IMR-90 (cell line): ENCODE data around the gene TIMM10. TPM values are rescaled to one million over a fixed set of nuclear protein-coding genes. Genes with fewer than 3 reads are reported as not detected.

ENCODE experiments used
- ATAC-seq: fragments of 200-7000 bp; cut with Tn5 transposase; 2 replicates; pipeline ENCODE4 v1.9.1; 2020; ENCODE audit warnings: low read depth, mild to moderate bottlenecking, moderate library complexity
- BruUV-seq: library from RNA; stranded (reverse); fragments of 400-500 nt; replicated peaks from 2 replicates; lab custom pipeline; 2021; lab: Mats Ljungman, UMichigan
- CTCF ChIA-PET: fragments of 300-600 bp; formaldehyde crosslinking; extraction: SDS; loops from one replicate; lab custom pipeline; 2021; ENCODE audit warnings: antibody characterized with exemption; lab: Yijun Ruan, JAX
- POLR2A ChIA-PET: fragments of 300-600 bp; sonication (Branson Sonifier 250); formaldehyde crosslinking; loops from one replicate; lab custom pipeline; 2022; ENCODE audit warnings: antibody characterized with exemption; ENCODE audit not compliant: unreplicated experiment; lab: Charles Lee
- DNase-seq: peaks from one replicate; pipeline ENCODE4 v3.0.0; 2013
- H2AFZ ChIP-seq: replicated peaks from 2 replicates; pipeline ENCODE3; 2013; ENCODE audit warnings: low read length, mild to moderate bottlenecking; ENCODE audit not compliant: poor library complexity
- H2AK5ac ChIP-seq: 2 replicates; pipeline ENCODE4 v1.6.1; 2013; ENCODE audit warnings: low read depth, low read length, inconsistent platforms
- H2AK9ac ChIP-seq: replicated peaks from 2 replicates; pipeline ENCODE3; 2013; ENCODE audit warnings: mild to moderate bottlenecking, low read depth, low read length, moderate library complexity; ENCODE audit not compliant: poor library complexity
- H2BK120ac ChIP-seq: 2 replicates; pipeline ENCODE4 v1.6.1; 2013; ENCODE audit warnings: low read depth, low read length, inconsistent platforms
- H2BK15ac ChIP-seq: 3 replicates; pipeline ENCODE4 v1.6.1; 2013; ENCODE audit warnings: low read depth, low read length, inconsistent platforms
- H2BK20ac ChIP-seq: 2 replicates; pipeline ENCODE4 v1.6.1; 2013; ENCODE audit warnings: low read depth, mild to moderate bottlenecking, inconsistent platforms, low read length, moderate library complexity
- H2BK5ac ChIP-seq: 2 replicates; pipeline ENCODE4 v1.6.1; 2013; ENCODE audit warnings: mild to moderate bottlenecking, low read depth, low read length, inconsistent platforms; ENCODE audit not compliant: poor library complexity, severe bottlenecking
- H3K14ac ChIP-seq: replicated peaks from 2 replicates; pipeline ENCODE4 v1.6.1; 2013; ENCODE audit warnings: low read depth, low read length, inconsistent platforms
- H3K18ac ChIP-seq: 2 replicates; pipeline ENCODE4 v1.6.1; 2013; ENCODE audit warnings: low read depth, low read length, control low read depth
- H3K23ac ChIP-seq: 2 replicates; pipeline ENCODE4 v1.6.1; 2013; ENCODE audit warnings: low read depth, low read length, inconsistent platforms
- H3K27ac ChIP-seq: 2 replicates; pipeline ENCODE4 v1.5.1; 2013; ENCODE audit warnings: mild to moderate bottlenecking, control low read depth, low read length; ENCODE audit not compliant: insufficient read depth
- H3K27me3 ChIP-seq: 2 replicates; pipeline ENCODE4 v1.6.1; 2013; ENCODE audit warnings: low read length; ENCODE audit not compliant: control insufficient read depth, insufficient read depth
- H3K36me3 ChIP-seq: 2 replicates; pipeline ENCODE4 v1.6.1; 2013; ENCODE audit warnings: low read length, mixed read lengths; ENCODE audit not compliant: control insufficient read depth, insufficient read depth
- H3K4ac ChIP-seq: 2 replicates; pipeline ENCODE4 v1.6.1; 2013; ENCODE audit warnings: low read depth, low read length, inconsistent platforms
- H3K4me1 ChIP-seq: 2 replicates; pipeline ENCODE4 v1.6.1; 2013; ENCODE audit warnings: low read length, mixed read lengths; ENCODE audit not compliant: control insufficient read depth, insufficient read depth
- H3K4me2 ChIP-seq: 2 replicates; pipeline ENCODE4 v1.6.1; 2013; ENCODE audit warnings: low read depth, mild to moderate bottlenecking, control low read depth, low read length, moderate library complexity
- H3K4me3 ChIP-seq: 2 replicates; pipeline ENCODE4 v1.5.1; 2013; ENCODE audit warnings: low read depth, mild to moderate bottlenecking, control low read depth, low read length, moderate library complexity; ENCODE audit not compliant: insufficient read depth
- H3K56ac ChIP-seq: 2 replicates; pipeline ENCODE4 v1.6.1; 2013; ENCODE audit warnings: low read length, inconsistent platforms; ENCODE audit not compliant: insufficient read depth; ENCODE audit errors: extremely low read depth
- H3K79me1 ChIP-seq, 2 experiments: 2 replicates each; pipeline ENCODE4 v1.6.1; 2013; ENCODE audit warnings: low read length in 2 of 2, inconsistent platforms in 1 of 2, low read depth in 1 of 2
- H3K9ac ChIP-seq: 2 replicates; pipeline ENCODE4 v1.6.1; 2013; ENCODE audit warnings: low read depth, low read length, control low read depth
- H3K9me1 ChIP-seq: 2 replicates; pipeline ENCODE4 v1.6.1; 2013; ENCODE audit warnings: low read length, inconsistent platforms; ENCODE audit not compliant: insufficient read depth
- H3K9me3 ChIP-seq: 2 replicates; pipeline ENCODE4 v1.6.1; 2013; ENCODE audit warnings: low read length; ENCODE audit not compliant: control insufficient read depth, insufficient read depth
- H4K20me1 ChIP-seq: 2 replicates; pipeline ENCODE4 v1.6.1; 2013; ENCODE audit warnings: low read length, inconsistent platforms; ENCODE audit not compliant: insufficient read depth
- H4K5ac ChIP-seq: 2 replicates; pipeline ENCODE4 v1.6.1; 2013; ENCODE audit warnings: mild to moderate bottlenecking, low read depth, low read length, control low read depth
- H4K8ac ChIP-seq, 2 experiments: 2 replicates each; pipeline ENCODE4 v1.6.1; 2013; ENCODE audit warnings: low read depth in 2 of 2, low read length in 2 of 2, control low read depth in 1 of 2, inconsistent platforms in 1 of 2
- H4K91ac ChIP-seq: 2 replicates; pipeline ENCODE4 v1.6.1; 2013; ENCODE audit warnings: low read depth, low read length, inconsistent platforms; ENCODE audit not compliant: insufficient read depth
- BHLHE40 ChIP-seq: fragments of 150-350 bp; IDR thresholded peaks from 2 replicates; pipeline ENCODE4 v1.6.1; 2016; ENCODE audit warnings: mild to moderate bottlenecking, low read depth, low read length
- CEBPB ChIP-seq: IDR thresholded peaks from 2 replicates; pipeline ENCODE4 v1.6.1; 2012; ENCODE audit warnings: low read depth, low read length, improper control_type of control experiment
- CHD1 ChIP-seq: IDR thresholded peaks from 2 replicates; pipeline ENCODE4 v1.6.1; 2012; ENCODE audit warnings: low read depth, low read length, improper control_type of control experiment
- ELK1 ChIP-seq: fragments of 150-350 bp; IDR thresholded peaks from 2 replicates; pipeline ENCODE4 v1.6.1; 2016; ENCODE audit warnings: low read depth, mild to moderate bottlenecking, low read length, moderate library complexity, borderline replicate concordance
- FOS ChIP-seq: fragments of 150-350 bp; IDR thresholded peaks from 2 replicates; pipeline ENCODE4 v1.6.1; 2016; ENCODE audit warnings: low read depth, low read length
- MAFK ChIP-seq: IDR thresholded peaks from 2 replicates; pipeline ENCODE4 v1.6.1; 2012; ENCODE audit warnings: low read depth, low read length, improper control_type of control experiment
- MAZ ChIP-seq: IDR thresholded peaks from 2 replicates; pipeline ENCODE4 v1.6.1; 2012; ENCODE audit warnings: low read depth, mild to moderate bottlenecking, low read length, improper control_type of control experiment, moderate library complexity, borderline replicate concordance
- MXI1 ChIP-seq: IDR thresholded peaks from 2 replicates; pipeline ENCODE4 v1.6.1; 2012; ENCODE audit warnings: low read depth, mild to moderate bottlenecking, low read length, moderate library complexity, borderline replicate concordance
- NFE2L2 ChIP-seq: fragments of 150-350 bp; IDR thresholded peaks from 2 replicates; pipeline ENCODE4 v1.6.1; 2016; ENCODE audit warnings: low read depth, mild to moderate bottlenecking, low read length
- POLR2A ChIP-seq: IDR thresholded peaks from 2 replicates; pipeline ENCODE4 v1.6.1; 2012; ENCODE audit warnings: mild to moderate bottlenecking, low read depth, low read length
- RAD21 ChIP-seq: IDR thresholded peaks from 2 replicates; pipeline ENCODE4 v1.6.1; 2012; ENCODE audit warnings: low read length, improper control_type of control experiment
- RCOR1 ChIP-seq: IDR thresholded peaks from 2 replicates; pipeline ENCODE4 v1.6.1; 2012; ENCODE audit warnings: mild to moderate bottlenecking, low read length, improper control_type of control experiment; ENCODE audit not compliant: insufficient replicate concordance
- RFX5 ChIP-seq: IDR thresholded peaks from 2 replicates; pipeline ENCODE4 v1.8.0; 2012; ENCODE audit warnings: low read depth, mild to moderate bottlenecking, low read length, moderate library complexity
- SMC3 ChIP-seq: fragments of 150-350 bp; IDR thresholded peaks from 2 replicates; pipeline ENCODE4 v1.6.1; 2016; ENCODE audit warnings: low read depth, mild to moderate bottlenecking, antibody characterized with exemption, low read length, moderate library complexity
- USF2 ChIP-seq: fragments of 150-350 bp; IDR thresholded peaks from 2 replicates; pipeline ENCODE4 v1.6.1; 2017; ENCODE audit warnings: mild to moderate bottlenecking, antibody characterized with exemption, low read length, low read depth
- WGBS, 2 experiments: methylation state at CpG; one replicate each; pipeline versions ENCODE4 v1.1.5 to v1.1.7; 2013; ENCODE audit warnings: missing lambda C conversion rate in 2 of 2; ENCODE audit not compliant: insufficient read length in 1 of 2; ENCODE audit errors: extremely low coverage in 2 of 2; 5-methylcytosine and 5-hydroxymethylcytosine counted together
- dilution Hi-C: fragments of 300-500 bp; cut with HindIII; formaldehyde crosslinking; loops from one replicate; pipeline ENCODE4 v1.14.3; 2018; ENCODE audit warnings: low sequenced_read_pairs; ENCODE audit not compliant: unreplicated experiment
- in situ Hi-C: fragments of 300-500 bp; cut with MboI; formaldehyde crosslinking; loops from 3 replicates; pipeline ENCODE4 v1.14.3; 2019; ENCODE audit warnings: low sequenced_read_pairs, inconsistent platforms, mixed read lengths
- intact Hi-C: fragments of 100-400 bp; cut with micrococcal nuclease; formaldehyde crosslinking; loops from 2 replicates; pipeline ENCODE4 v1.10.0; 2022
- polyA plus RNA-seq, 3 experiments: library from polyadenylated mRNA; depleted of rRNA; stranded (reverse); fragments of >200 nt; gene quantifications; 2 replicates each; pipeline ENCODE4 v1.2.3, GENCODE V29; 2012; ENCODE audit warnings: low replicate concordance in 1 of 3
- total RNA-seq: library from RNA; depleted of rRNA; stranded (reverse); fragments of >200 nt; gene quantifications from 2 replicates; pipeline ENCODE4 v1.2.3, GENCODE V29; 2012
- TF ChIP-seq, protein P1 (sequence below): conservative IDR thresholded peaks from 2 replicates; pipeline ENCODE4 v1.5.1; 2012; ENCODE audit warnings: mild to moderate bottlenecking, low read depth, low read length, improper control_type of control experiment

The TIMM10 gene
- total and polyA plus RNA-seq, 2 of the 4 experiments (the other 2 are of a cell fraction), result 96.8 to 135 TPM

DNA sequence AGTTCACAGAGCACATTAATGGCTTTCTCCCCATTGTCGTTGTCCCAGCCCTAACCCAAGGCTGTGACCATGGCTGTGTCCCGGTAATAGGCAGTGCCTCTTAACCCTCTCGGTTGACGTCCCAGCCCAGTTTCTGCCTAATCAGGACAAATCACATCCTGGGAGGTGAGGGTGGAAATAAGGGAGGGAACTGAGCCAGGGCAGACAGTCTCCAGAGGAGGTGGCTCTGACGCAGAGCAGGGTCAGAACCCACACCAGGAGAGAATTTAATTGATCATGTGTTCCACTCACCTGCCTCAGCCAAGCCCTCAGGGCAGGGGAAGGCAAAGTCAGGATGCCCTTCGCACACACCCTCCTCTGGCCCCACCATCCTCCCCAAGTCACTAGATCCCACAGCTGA, 32.0 kb downstream of the TIMM10 start:
- H2AK5ac ChIP-seq, result no peak overlapping the region
- dilution Hi-C loops (no loop called here), in situ Hi-C loops (loop anchor here (10.0 to 25.0 kb wide), 2 partner anchors 146 to 1014 kb away; partner anchors contain the start of genes OR5B21 and YPEL4), intact Hi-C loops (no loop called here)
- no peak overlapping the region for H4K8ac ChIP-seq
- no peak overlapping the region for H3K4me3 ChIP-seq
- no peak overlapping the region for H3K4me2 ChIP-seq
- H3K9me3 ChIP-seq, result no peaks in the 10 kb centered on the region
- no peak overlapping the region; the same call in 1 of the 2 replicates for H3K4ac ChIP-seq
- no peak overlapping the region for H3K14ac ChIP-seq
- H3K79me1 ChIP-seq, result peaks cover 3 to 19% of the 10 kb centered on the region in 2 experiments; a peak in 2 of 4 replicates
- peaks cover 31% of the 10 kb centered on the region for H3K36me3 ChIP-seq
- BruUV-seq, result no TSS peak
- no peak overlapping the region for H3K18ac ChIP-seq
- H2BK15ac ChIP-seq, result no peak overlapping the region
- no peak overlapping the region for H2BK120ac ChIP-seq
- 90% methylated on average over 2 of the region's 6 CpGs; no CpG with 5 or more reads in 1 of the 2 experiments for WGBS, 2 experiments
- no peaks in the 10 kb centered on the region for H3K27me3 ChIP-seq
- CTCF ChIA-PET, result no interaction called here
- no peak overlapping the region for H3K56ac ChIP-seq
- no peak overlapping the region for H2BK5ac ChIP-seq
- H4K5ac ChIP-seq, result no peak overlapping the region
- peaks cover 13% of the 10 kb centered on the region; the same call in 1 of the 2 replicates for H3K9me1 ChIP-seq
- H2AFZ ChIP-seq, result no peak overlapping the region
- DNase-seq (no peak), ATAC-seq (no peak)
- POLR2A ChIA-PET, result no interaction called here
- no peaks in the 10 kb centered on the region; the same call in 1 of the 2 replicates for H4K20me1 ChIP-seq
- no peak overlapping the region for H3K9ac ChIP-seq
- peak overlapping the region; percentile 11 for H2AK9ac ChIP-seq
- H3K27ac ChIP-seq, result no peak overlapping the region
- no peak overlapping the region for H4K91ac ChIP-seq
- TF ChIP-seq USF2, result no peak
- no peak for TF ChIP-seq CEBPB
- no peak for TF ChIP-seq RAD21
- TF ChIP-seq, protein P1, sequence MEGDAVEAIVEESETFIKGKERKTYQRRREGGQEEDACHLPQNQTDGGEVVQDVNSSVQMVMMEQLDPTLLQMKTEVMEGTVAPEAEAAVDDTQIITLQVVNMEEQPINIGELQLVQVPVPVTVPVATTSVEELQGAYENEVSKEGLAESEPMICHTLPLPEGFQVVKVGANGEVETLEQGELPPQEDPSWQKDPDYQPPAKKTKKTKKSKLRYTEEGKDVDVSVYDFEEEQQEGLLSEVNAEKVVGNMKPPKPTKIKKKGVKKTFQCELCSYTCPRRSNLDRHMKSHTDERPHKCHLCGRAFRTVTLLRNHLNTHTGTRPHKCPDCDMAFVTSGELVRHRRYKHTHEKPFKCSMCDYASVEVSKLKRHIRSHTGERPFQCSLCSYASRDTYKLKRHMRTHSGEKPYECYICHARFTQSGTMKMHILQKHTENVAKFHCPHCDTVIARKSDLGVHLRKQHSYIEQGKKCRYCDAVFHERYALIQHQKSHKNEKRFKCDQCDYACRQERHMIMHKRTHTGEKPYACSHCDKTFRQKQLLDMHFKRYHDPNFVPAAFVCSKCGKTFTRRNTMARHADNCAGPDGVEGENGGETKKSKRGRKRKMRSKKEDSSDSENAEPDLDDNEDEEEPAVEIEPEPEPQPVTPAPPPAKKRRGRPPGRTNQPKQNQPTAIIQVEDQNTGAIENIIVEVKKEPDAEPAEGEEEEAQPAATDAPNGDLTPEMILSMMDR, result no peak
- no peak for TF ChIP-seq POLR2A
- no peak for TF ChIP-seq MAFK
- TF ChIP-seq BHLHE40, result no peak
- no peak for TF ChIP-seq SMC3
- no peak for TF ChIP-seq ELK1
- no peak for TF ChIP-seq MXI1
- no peak for TF ChIP-seq RCOR1
- no peak for TF ChIP-seq FOS
- no peak for TF ChIP-seq NFE2L2
- TF ChIP-seq MAZ, result no peak
- no peak for TF ChIP-seq CHD1
- TF ChIP-seq RFX5, result no peak
- no peak overlapping the region for H2BK20ac ChIP-seq
- H3K23ac ChIP-seq, result no peak overlapping the region
- H3K4me1 ChIP-seq, result peaks cover 15% of the 10 kb centered on the region
